K562 treated with DMSO at 1 percent for 24 hours (cell line): ENCODE results near the gene ACAA1. TPM values are rescaled to one million over a fixed set of nuclear protein-coding genes. Genes with fewer than 3 reads are reported as not detected.

ENCODE experiments used
- total RNA-seq: library from RNA; unstranded; fragments of 300-600 nt; gene quantifications from 2 replicates; pipeline ENCODE4 v1.2.3, GENCODE V29; 2022; ENCODE audit warnings: low read depth; ENCODE audit not compliant: insufficient read depth

ACAA1 gene, protein sequence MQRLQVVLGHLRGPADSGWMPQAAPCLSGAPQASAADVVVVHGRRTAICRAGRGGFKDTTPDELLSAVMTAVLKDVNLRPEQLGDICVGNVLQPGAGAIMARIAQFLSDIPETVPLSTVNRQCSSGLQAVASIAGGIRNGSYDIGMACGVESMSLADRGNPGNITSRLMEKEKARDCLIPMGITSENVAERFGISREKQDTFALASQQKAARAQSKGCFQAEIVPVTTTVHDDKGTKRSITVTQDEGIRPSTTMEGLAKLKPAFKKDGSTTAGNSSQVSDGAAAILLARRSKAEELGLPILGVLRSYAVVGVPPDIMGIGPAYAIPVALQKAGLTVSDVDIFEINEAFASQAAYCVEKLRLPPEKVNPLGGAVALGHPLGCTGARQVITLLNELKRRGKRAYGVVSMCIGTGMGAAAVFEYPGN
- 85.8 and 90.4 TPM in 2 replicates for total RNA-seq

DNA sequence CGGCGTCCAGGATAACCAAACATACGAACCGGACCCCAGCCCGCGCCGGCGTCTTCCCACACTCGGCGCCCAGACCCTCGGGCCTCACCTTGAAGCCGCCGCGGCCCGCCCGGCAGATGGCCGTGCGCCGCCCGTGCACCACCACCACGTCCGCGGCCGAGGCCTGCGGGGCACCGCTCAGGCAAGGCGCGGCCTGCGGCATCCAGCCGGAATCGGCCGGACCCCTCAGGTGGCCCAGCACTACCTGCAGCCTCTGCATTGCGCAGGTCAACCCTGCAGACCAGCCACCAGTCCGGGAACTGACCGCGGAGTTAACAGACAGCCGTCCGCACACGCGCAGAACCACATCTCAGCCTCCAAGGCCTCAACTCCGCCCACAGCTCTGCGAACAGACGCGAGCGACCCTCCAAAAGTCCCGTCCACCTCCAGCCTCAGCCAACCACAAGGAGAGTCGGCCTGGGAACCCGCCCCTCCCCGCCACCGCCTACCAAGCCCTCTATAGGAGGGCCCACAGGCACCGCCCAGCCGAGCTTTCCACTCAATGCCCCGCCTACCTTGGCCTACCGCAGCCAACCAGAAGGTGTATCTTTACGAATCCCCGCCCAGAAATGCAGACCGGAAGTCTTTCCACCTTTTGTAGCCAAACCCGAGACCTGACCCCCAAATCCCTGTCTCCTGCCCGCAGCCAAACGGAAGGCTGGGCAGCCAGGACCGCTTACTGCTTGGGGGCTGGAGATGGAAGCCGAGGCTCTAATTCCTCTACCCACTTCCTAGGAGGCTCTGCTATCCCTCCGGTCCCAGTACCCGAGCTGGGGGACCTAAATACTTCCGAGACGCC is at the start of gene ACAA1:
TSS of gene ACAA1 (minus strand) at position 351 of the 838 bp plus-strand sequence. CDS start at position 259, 92 bp downstream.

DNA sequence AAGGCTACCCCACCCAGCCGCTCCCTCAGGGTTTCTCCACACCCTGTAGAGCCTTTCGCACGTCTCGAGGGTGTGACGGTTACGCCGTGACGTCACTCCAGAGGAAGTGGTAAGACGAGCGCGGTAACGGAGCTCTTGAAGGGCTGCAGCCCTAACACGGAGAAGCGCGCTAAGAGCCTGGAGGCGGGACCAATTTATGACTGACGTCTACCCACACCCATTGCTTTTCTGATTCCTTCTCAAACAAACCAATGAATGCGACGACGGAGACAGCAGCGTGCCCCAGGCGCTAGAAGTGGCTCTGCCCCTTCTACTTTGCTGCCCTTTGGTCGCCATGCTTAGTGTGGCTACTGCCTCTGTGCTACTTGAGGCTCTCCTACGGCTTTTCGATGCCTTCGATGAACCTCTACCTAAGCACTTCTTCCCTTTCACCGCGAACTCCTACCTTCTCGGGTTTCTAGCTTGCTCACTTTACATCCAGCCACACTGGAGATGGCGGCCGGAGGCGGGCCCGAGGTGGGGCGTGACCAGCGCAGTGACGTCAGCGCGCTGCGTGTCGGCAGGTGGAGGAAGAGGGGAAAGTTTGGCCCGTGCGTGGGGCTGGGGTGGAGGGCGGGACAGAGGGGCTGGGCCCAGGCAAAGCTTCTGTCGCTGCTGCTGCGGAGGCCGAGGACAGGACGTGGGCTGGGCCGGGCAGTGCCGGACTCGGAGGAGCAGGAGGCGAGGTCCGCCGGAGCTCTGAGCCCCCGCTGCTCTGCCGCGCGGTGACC is 28.2 kb upstream of the ACAA1 start, which contains the start of gene OXSR1:
TSS of gene OXSR1 (plus strand) at position 586 of the 770 bp plus-strand sequence. CDS start 340 bp downstream, outside the sequence.

DNA sequence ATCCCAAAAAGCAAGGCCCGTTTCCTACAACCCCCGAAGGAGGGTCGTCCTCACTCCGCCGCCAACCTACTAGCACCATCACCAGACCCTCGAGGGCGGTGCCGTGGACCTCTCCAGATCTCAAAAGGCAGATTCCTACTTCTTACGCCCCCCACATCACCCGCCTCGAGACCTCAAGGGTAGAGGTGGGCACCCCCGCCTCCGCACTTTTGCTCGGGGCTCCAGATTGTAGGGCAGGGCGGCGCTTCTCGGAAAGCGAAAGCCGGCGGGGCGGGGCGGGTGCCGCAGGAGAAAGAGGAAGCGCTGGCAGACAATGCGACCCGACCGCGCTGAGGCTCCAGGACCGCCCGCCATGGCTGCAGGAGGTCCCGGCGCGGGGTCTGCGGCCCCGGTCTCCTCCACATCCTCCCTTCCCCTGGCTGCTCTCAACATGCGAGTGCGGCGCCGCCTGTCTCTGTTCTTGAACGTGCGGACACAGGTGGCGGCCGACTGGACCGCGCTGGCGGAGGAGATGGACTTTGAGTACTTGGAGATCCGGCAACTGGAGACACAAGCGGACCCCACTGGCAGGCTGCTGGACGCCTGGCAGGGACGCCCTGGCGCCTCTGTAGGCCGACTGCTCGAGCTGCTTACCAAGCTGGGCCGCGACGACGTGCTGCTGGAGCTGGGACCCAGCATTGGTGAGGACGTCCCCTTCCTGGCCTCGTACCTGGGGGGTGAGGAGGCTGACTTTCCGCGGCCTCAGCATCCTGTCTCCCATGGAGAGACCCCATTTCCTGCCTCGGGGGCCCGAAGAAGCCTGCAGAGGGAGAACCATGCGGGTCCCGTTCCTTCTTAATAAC is 1.6 kb upstream of the ACAA1 start, which contains the start of gene MYD88:
TSS of gene MYD88 (plus strand) at position 313 of the 842 bp plus-strand sequence. CDS start at position 353, 40 bp downstream.

Other genes starting within 250 kb of the ACAA1 start
- gene VILL, start 146.3 kb downstream of the ACAA1 start, total RNA-seq, result 10.0 and 15.2 TPM in 2 replicates
- gene PLCD1, start 107.5 kb downstream of the ACAA1 start, total RNA-seq, result 28.1 and 32.5 TPM in 2 replicates
- 0.17 TPM in 1 of 2 replicates, not detected in the other for gene DLEC1, start 97.9 kb downstream of the ACAA1 start, total RNA-seq
- gene MYD88, start 1.5 kb upstream of the ACAA1 start, total RNA-seq, result 67.2 and 67.5 TPM in 2 replicates
- gene OXSR1, start 28.4 kb upstream of the ACAA1 start, total RNA-seq, result 21.6 and 22.8 TPM in 2 replicates
- not detected in 2 replicates for gene SLC22A13, start 128.7 kb upstream of the ACAA1 start, total RNA-seq
- 0.12 TPM in 1 of 2 replicates, not detected in the other for gene SLC22A14, start 145.2 kb upstream of the ACAA1 start, total RNA-seq
- gene XYLB, start 209.7 kb upstream of the ACAA1 start, total RNA-seq, result 4.9 and 5.9 TPM in 2 replicates